GOT3 (cell line): ENCODE measurements around the gene SRGAP3.

Experiments
- DNase-seq: peaks from one replicate; lab custom pipeline; 2025; ENCODE audit warnings: mixed read lengths; lab: John Stamatoyannopoulos, UW

Gene SRGAP3

GRCh38 chr3:9201955-9202354 lies 47.5 kb downstream of the SRGAP3 start:
- no peak for DNase-seq

DNA sequence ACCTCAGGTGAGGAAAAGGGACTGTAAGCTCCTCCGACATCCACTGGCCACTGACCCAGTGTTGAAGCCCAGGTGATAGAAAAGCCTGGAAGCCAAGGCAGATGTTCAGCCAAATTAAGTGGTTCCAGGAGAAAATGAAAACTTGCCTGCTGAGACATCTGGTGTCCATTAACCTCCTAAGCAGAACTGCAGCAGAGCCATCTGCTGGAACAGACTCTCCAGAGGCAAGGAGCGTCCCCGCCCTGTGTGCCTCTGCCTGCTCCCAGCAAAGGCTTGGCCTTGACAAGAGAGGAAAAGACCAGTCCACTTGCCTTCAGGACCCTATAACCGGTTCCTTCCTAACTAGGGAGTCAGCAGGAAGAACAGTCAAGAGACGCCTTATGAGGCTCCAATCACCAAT lies 48.2 kb downstream of the SRGAP3 start:
- DNase-seq, result no peak

DNA sequence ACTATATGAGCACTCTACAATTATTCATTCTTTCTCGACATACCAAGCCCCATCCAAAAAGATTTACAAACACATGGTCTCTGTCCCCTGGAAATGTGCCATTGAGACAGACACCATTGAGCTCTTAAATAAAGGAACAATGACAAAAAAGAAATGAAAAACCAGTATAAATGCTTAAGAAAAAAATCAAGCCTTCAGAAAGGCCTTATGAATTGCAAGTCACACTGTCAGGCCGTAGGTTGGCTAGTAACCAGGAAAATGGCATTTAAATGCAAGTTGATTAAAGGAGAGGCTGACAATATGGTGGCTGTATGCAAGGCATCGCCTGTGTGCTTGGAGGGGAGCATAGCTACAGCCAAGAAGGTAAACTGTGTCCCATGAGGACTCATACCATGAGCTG lies 49.7 kb downstream of the SRGAP3 start:
- no peak for DNase-seq

GRCh38 chr3:9198899-9199335 lies 50.5 kb downstream of the SRGAP3 start:
- DNase-seq, result no peak

DNA sequence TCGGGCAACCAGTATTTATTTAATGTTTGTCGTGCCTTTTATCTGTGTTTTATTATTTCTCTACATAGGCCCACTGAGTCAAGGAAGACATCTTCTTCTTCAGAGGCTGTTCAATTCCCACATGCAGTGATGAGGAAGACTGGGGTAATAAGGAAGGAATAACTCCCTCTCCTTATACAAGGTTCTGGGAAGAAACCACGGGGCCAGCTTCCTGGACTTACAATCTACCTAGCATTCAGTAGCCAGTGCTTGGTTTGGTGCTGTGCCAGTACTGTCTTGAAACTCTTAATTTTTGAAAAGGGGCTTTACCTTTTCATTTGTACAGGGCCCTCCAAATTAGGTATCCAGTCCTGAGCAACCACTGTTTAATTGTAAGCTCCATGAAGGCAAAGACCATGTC lies 51.2 kb downstream of the SRGAP3 start:
- no peak for DNase-seq

DNA sequence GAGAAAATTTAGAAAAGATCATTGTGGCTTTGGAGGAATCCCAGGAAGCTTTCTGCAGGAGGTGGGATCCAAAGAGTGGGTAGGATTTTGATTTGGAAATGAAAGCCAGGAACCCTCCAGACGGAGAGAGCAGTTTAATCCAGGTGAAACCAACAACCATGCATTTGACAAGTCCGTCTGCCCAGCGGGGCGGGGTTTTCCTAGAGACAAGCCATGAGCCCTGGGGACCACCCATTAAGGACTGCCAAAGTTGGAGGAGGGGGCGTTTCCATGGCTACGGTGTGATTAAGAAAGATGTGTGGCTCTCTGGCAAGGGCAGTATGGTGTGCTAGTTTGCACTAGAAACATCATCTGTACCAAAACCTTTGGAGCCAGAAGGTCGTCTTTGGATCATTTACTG lies 53.4 kb downstream of the SRGAP3 start:
- no peak for DNase-seq

- no peak for DNase-seq
Measured at GRCh38 chr3:9195390-9195789, 54.1 kb downstream of the SRGAP3 start.

- DNase-seq, result no peak
Measured at GRCh38 chr3:9194509-9195184, 54.8 kb downstream of the SRGAP3 start.

- DNase-seq, result no peak
Measured at GRCh38 chr3:9193633-9194195, 55.7 kb downstream of the SRGAP3 start.

DNA sequence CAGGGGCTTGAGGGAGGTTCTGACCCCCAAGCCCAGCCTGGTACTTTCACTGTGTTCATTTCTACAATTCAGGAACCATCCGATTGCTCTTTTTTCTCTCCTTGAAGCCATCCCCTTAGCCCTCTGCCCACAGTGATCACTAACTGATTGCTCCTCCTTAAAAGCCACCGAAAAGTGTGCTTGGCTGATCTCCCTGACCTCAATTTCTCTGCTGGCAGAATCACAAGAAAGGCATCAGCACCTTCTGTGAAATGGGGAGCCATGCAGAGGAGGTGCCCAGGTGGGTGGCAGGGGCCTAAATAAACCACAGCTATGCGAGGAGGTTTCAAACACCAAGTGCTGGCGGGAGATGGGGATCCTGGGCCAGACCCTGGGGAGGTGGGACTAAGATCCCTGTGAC lies 56.2 kb downstream of the SRGAP3 start:
- DNase-seq, result no peak

DNA sequence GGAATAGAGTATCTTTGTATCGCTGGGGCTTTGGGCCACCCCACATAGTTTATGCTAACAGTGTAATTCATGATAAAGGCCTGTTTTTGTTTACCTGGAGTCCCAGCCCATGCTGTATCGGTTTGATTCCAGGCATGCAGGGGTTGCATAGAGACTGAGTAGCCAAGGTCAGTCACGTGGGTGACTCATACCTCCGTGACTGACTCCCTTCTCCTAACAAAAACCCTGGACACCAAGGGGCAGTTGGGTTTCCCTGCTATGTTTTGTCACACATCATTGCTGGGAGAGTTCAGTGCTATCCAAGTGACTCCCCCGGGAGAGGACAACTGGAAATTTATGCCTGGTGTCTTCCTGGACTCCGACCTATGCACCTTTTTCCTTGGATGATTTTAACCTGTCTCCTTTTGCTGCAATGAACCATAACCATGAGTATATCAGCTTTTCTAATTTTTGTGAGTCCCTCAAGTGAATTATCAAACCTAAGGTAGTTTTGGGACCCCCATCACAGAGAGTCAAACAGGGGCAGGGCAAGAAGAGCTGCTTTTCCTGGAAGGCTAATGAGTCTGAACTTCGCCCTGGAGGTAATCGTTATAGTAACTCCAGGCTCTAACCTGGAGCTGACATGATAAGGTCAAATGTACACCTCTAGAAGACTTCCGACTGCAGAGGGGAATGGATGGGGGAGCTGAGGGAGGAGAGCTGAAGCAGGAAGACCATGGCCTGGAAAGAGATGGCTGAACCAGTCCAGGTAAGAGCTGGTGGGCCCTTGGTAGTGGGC lies 57.0 kb downstream of the SRGAP3 start:
- no peak for DNase-seq

- DNase-seq, result no peak
Measured at GRCh38 chr3:9190276-9190675, 59.2 kb downstream of the SRGAP3 start.

DNA sequence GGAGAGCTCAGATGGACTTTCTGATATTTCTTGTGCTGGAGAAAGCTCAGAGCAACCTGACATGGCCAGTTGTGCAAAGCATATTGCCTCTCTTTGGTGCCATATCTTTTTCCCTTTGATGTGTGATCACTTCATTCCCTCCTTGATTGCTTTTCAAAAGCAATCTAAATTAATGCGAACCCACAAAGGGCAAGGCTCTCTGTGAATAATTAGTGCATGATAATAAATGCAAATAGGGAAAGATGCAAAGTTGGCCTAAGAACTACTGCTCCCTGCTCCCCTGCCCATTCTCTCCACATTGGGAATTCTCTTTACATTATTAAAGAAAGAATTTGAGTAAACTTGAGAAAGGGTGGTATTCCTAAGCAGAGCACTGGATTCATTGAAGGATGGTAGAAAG lies 60.9 kb downstream of the SRGAP3 start:
- no peak for DNase-seq

GRCh38 chr3:9185701-9186100 lies 63.7 kb downstream of the SRGAP3 start:
- DNase-seq, result no peak

- DNase-seq, result no peak
Measured at GRCh38 chr3:9185046-9185445, 64.4 kb downstream of the SRGAP3 start.

GRCh38 chr3:9184461-9184835 lies 65.0 kb downstream of the SRGAP3 start:
- no peak for DNase-seq

DNA sequence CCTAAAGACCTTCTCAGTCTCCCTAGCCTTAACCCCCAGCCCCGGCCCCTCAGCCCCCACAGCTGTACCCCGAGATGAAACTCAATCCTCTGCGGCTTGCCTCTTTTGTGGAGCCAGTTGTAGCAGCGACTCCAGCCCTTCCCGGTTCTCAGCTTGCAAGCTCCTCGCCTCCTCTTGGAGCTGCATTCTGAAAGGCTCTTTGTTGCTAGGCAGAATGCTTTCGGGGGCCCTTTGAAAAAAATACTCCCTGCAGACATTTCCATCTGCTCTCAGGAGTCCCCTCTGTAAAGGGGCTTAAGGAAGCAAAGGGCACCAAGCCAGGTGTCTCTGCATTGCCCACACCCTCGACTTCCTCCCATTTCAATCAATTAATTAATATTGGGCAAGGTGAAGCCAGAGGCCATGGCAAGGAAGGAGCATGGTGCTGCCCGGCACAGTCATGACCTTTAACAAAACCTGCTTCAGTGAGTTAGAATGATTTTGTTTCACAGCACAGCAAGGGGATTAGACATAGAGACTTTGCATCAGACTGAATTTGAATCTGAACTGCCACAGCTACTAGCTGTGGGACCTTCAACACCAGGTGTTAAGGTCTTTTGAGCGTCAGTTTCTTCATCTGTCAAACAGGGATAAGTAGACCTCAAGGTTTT lies 65.5 kb downstream of the SRGAP3 start:
- no peak for DNase-seq

GRCh38 chr3:9183011-9183410 lies 66.4 kb downstream of the SRGAP3 start:
- no peak for DNase-seq

DNA sequence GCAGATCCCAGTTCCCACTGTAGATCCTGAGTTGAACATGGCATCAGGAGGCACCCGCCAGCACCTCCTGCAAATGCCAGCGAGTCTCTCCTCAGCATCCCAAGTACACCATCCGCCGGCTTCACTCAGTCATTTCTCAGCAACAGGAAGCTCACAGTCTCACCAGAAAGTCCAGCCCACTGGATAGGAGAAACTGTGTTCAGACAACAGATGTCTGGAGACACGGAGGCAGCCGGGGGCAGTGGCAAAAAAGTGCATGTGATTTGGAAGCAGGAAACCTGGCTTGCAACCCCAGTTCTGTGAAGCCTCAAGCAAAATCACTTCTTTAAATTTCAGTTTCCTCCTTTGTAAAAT lies 68.7 kb downstream of the SRGAP3 start:
- DNase-seq, result no peak

DNA sequence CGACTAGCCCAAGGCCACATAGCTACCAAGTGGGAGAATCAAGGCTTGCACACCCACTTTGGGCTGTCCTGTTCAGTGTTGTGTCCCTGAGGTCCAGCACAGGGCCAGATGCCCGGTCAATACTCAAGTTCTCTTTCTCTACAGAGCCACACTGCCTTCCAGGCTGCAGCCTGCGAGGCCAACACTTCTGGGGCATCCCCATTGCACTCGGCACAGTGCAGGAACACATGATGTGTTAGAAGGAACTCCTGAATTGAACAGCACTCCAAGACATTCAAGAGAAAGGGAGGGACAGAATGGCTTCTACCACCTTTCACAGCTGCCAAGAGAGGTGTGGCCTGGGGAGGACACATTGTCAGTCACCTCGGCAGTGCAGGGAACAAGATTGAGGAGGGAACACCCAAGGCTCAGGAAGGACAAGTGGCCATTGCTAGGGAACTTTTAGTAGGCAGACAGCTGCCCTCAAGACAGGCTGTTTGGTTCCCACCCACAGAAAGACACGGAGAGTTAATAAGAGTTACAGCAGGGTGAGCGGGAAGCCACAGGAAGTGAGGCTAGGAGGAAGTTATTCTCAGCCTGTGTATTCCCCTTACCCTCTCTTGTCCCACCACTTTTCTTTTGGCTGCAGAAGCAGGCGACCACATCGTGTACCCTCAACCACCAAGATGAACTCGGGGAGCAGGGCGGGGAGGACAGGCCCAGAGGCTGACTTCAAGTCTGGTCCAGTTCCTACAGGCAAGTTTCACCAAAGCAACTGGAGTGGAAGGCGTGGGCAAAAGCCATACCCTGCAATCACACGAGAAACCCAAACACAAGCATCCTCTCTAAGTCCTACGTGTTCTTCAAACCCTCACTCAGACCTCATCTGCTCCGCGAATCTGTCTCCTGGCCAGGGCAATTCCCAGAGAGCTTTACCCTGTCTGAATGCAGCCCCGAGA lies 69.4 kb downstream of the SRGAP3 start:
- DNase-seq, result no peak

GRCh38 chr3:9178697-9179096 lies 70.7 kb downstream of the SRGAP3 start:
- no peak for DNase-seq

DNA sequence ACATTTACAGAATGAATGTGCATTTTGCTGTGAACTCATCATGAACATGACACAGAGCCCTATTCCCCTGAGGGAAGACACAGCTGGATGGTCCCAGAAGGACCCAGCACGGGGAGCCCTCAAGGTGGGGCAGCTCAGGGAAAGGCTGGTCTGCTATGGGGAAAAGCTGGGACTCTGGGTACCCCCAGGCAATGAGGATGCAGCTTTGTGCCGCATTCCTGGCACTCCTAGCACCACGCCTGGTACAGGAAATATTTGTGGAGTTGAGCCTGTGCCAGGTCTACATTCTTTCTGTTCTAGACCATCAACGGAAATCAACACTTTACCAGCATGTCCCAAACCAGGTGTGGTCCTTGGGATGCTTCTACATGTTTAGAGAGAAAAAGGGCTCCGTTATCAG lies 74.0 kb downstream of the SRGAP3 start:
- DNase-seq, result no peak
